Measurements from ENCODE around the gene LPO.

Gene LPO

DNA sequence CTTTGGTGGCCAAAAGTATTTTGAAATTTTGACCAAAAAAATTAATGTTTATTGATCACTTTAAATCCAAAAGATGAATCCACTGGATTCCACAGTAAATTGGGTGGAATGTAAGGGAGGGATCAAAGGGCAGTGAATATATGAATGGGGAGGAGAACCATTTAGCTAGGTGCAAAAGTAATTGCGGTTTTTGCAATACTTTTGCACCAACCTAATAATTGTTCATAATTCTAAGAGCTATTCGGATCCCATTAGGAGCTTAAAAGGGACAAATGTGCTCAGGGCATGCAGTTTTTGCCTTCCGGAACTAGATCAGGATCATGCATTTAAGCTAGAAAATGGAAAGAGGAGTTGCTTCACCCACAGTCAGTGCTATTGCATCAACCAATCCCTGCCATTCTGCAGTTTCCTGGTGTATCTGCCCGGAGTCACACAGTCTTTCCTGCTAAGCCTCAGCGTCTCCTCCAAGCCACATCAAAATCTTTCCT is at the start of gene LPO:
Gene LPO (plus strand): TSS at position 438 of the 488 bp plus-strand sequence. CDS start 4,396 bp downstream, outside the sequence.
- DNase-seq (ENCODE audit: low read depth in 2 of 2, low spot score in 1 of 2): no peak

DNA sequence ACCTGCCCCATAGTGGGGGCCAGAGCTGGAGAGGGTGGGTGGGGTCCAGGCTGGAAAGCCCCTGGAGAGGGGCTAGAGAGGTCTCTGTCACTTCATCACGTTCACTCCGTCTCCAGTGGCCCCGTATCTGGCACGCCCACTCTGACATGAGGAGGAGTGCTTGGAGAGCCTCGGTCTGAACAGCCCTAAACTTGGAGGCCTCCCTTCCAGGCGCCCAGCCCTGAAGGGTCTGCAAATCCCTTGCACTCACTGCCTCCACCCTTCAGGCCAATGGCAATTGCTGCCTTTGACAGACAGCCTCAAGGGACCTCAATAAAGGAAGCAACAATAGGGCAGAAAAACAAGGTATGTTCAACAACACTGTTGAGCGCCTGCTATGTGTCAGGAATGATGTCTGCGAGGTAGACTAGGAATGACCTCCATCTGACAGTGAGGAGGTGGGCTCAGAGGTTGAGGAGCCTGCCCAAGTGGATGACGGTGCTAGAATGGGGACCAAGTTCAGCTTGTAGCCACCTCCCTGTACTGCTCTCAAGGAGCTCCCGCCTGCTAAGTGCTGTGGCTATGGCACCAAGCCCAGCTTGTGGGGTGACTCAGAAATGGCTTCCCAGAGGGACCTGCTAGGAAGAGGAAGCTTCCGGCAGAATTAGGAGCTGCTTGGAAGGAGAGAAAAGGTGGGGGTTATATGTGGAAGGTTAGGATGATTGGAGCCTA is 48.8 kb upstream of the LPO start:
- DNase-seq (ENCODE audit: low read depth in 2 of 2, low spot score in 1 of 2): no peak

GRCh38 chr17:58191241-58191896 is 47.0 kb upstream of the LPO start:
- DNase-seq (ENCODE audit: low read depth in 2 of 2, low spot score in 1 of 2): no peak

- DNase-seq (ENCODE audit: low read depth in 2 of 2, low spot score in 1 of 2): no peak
These were observed 45.8 kb upstream of the LPO start, which contains the start of gene EPX for GRCh38 chr17:58192612-58193011. TSS of gene EPX (plus strand) at chr17:58192726. CDS start at chr17:58192847, 121 bp downstream.

DNA sequence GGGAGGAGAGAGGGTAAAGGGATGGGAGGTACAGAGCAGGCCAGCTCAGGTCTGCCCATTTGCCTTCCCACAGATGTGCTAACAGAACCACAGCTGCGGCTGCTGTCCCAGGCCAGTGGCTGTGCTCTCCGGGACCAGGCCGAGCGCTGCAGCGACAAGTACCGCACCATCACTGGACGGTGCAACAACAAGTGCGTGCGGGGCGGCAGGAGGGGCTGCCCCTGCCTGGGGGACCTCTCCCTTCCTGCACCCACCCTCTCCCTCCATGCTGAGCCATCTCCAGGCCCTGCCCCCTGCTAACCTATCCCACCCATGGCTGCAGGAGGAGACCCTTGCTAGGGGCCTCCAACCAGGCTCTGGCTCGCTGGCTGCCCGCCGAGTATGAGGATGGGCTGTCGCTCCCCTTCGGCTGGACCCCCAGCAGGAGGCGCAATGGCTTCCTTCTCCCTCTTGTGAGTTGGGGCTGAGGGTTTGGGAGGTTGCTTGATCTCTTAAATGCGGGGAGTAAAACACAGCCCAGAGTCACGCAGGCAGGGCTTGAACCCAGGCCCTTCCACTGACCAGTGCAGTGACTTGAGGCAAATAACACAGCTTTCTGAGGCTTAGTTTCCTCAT is 44.6 kb upstream of the LPO start:
- DNase-seq (ENCODE audit: low read depth in 2 of 2, low spot score in 1 of 2): no peak

DNA sequence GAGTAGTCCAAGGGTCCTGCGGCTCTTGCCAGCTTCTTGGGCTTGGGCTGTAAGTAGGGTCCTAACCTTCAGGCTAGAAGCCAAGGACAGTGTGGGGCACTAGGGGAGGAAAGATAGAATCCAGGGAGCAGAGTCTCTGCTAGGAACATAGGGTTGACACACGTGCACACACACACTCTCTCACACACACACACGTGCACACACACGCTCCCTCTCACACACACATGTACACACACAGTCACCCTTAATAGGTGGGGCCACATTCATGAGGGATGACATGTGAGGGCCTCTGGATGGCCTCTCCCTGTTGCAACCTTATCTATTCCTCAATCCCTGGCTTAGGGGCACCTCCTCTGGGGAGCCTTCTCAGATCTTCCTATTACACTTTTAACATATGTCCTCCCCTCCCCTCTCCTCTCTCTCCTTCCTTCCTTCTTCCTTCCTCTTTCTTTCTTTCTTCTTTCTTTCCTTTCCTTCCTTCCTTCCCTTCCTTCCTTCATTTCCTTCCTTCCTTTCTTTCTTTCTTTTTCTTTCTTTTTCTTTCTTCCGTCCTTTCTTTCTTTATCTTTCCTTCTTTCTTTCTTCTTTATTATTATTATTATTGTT is 42.8 kb upstream of the LPO start:
- DNase-seq (ENCODE audit: low read depth in 2 of 2, low spot score in 1 of 2): no peak

- no peak for DNase-seq (ENCODE audit: low read depth in 2 of 2, low spot score in 1 of 2)
These were observed 41.8 kb upstream of the LPO start for GRCh38 chr17:58196610-58197009.

DNA sequence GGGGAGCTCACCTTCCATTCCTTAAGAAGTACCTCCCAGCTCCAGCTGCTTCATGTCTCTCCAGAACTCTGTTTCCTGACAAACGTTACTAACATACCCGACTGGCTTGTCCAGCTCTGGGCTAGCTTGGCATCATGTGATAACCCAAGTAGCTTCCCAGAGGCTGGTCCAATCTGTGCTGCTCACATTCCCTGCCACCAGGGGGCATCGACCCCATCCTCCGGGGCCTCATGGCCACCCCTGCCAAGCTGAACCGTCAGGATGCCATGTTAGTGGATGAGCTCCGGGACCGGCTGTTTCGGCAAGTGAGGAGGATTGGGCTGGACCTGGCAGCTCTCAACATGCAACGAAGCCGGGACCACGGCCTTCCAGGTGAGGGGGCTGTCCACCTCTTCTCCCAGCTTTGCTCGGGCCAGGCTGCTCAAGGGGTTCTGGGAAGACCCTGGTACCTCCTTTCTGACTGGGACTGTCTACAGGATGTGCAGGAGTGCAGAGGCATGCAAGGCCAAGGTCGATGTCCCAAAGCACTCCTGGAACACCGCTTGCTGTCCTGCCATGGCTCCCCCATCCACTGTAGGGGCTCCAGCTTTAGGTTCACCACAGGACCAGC is 38.3 kb upstream of the LPO start:
- peak; percentile 14 to 34 for DNase-seq (ENCODE audit: low read depth in 2 of 2, low spot score in 1 of 2)

DNA sequence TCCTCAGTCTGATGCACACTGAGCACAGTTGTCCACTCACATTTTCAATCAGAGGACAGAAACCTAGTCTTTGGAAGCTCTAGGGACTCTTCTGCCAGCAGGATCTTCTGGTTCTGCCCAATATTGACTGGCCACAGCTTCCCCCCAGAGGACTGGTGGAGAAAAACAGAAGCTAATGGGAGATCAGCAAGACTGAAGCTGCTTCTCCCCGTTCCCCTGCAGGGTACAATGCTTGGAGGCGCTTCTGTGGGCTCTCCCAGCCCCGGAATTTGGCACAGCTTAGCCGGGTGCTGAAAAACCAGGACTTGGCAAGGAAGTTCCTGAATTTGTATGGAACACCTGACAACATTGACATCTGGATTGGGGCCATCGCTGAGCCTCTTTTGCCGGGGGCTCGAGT is 35.5 kb upstream of the LPO start:
- DNase-seq (ENCODE audit: low read depth in 2 of 2, low spot score in 1 of 2): no peak

GRCh38 chr17:58204796-58205195 is 33.6 kb upstream of the LPO start:
- no peak for DNase-seq (ENCODE audit: low read depth in 2 of 2, low spot score in 1 of 2)

GRCh38 chr17:58205936-58206335 is 32.4 kb upstream of the LPO start:
- no peak for DNase-seq (ENCODE audit: low read depth in 2 of 2, low spot score in 1 of 2)

GRCh38 chr17:58207451-58207850 is 30.9 kb upstream of the LPO start:
- no peak for DNase-seq (ENCODE audit: low read depth in 2 of 2, low spot score in 1 of 2)

GRCh38 chr17:58208344-58208743 is 30.0 kb upstream of the LPO start:
- DNase-seq (ENCODE audit: low read depth in 2 of 2, low spot score in 1 of 2): no peak

DNA sequence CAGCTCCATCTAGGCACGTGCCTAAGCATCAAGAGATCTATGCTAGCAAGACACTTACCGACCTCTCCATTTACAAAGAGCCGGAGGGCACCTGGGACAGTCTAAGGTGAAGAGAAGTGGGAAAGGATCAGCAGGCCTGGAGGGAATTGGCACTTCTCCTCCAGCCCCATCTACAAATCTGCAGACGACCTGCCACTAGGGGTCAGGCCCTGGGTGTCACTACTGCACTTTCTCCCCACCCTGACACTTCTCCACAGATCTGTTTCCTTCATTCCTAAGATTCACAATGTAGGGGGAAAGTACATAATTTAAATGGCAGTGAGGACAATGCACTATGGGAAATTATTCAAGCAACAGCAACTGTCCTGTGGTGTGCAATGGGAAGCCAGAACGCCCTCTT is 27.5 kb upstream of the LPO start:
- no peak for DNase-seq (ENCODE audit: low read depth in 2 of 2, low spot score in 1 of 2)

- DNase-seq (ENCODE audit: low read depth in 2 of 2, low spot score in 1 of 2): no peak
These were observed 22.7 kb upstream of the LPO start for GRCh38 chr17:58215685-58216084.

- no peak for DNase-seq (ENCODE audit: low read depth in 2 of 2, low spot score in 1 of 2)
These were observed 20.6 kb upstream of the LPO start for GRCh38 chr17:58217766-58218165.

DNA sequence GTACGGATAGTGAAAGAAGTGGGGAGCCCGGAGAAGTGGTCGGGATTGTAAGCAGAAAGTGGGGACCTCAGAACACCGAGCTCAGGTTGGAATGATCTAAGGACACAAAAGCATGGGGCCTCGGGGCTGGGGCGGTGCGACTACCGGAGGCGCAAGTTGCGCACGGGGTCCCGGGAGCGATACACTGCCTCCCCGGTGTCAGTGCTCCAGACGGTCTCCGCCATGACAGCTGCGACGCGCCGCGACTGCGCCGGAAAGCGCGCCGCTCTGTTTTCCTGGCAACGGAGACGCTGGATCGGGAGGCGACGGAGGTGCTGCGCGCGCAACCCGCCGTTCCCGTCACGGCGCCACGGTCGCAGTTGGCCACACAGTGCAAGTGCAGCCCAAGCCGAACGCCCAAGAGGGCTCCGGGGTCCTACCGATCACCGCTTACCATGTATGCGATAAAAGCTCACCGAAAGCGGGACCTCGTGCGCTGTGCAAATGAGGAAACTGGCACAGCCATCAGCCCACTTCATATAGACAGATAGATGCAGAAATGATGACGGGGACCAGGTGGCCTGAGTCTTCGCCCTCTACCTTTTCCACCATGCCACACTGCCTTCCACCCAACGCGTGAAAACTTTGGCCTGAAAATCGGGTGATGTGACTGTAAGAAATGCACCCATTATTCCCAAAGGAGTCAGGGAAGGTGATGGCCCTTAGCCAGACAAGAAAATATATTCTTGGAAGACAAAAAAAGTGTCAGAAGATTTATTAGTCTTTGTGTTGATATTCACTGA is 19.2 kb upstream of the LPO start, which contains the start of gene MKS1:
Gene MKS1 (minus strand): TSS at position 249 of the 782 bp plus-strand sequence. CDS start 25 bp downstream, at position 224.
- DNase-seq (ENCODE audit: low read depth in 2 of 2, low spot score in 1 of 2): peak; percentile 83 to 89

DNA sequence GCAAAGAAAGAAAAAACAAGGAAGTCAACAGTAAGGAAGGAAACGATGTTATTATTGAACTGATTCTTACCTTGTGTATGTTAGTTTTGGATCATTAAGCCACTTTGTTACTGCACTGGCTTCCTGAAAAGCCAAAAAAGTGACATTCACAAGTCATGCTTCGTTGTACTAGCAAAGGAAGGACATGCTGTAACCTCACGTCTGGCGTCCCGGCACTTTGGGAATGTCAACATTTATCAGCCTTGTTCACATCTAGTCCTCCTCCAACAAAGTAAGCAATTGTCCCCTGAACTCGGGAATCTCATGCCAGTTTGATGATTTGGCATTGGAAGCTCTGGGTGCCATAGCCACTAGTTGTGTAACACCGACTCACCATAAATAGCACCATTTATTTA is 18.6 kb upstream of the LPO start:
- DNase-seq (ENCODE audit: low read depth in 2 of 2, low spot score in 1 of 2): no peak

DNA sequence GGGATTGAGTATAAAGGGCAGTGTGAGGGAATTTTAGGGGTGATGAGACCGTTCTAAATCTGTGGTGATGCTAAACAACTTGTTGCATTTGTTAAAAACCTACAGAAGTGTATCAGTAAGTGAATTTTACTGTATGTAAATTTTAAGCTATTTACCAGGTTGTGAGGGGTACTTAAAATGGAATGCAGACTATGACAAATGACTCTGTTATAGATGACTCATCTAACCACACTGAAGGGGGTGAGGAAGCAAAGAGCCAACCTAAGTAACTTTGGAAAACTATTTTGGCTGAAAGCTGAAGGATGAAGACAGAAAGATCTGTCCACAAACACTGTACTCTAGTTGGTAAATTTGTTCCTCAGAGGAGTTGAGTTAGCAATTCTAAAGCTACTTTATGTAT is 14.1 kb upstream of the LPO start:
- DNase-seq (ENCODE audit: low read depth in 2 of 2, low spot score in 1 of 2): no peak

DNA sequence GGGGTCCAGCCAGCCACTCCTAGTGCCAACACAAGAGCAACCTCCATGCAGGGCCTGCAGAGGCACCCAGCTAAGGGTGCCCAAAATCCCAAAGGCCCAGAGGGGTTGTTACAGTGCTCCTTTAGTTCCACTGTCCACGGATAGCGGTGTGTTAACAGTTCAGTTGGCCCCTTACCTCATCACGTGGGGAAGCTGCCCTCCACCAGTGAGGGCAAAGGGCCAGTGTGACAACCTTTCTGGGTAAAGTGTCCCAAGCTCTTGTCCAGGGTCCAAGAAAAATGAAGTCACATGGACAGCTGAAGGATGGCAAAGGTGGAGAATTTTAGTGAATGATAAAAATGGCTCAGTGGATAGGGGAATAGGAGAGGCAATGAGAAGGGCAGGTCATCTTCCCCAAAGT is 10.7 kb upstream of the LPO start:
- no peak for DNase-seq (ENCODE audit: low read depth in 2 of 2, low spot score in 1 of 2)
